ENCODE data around the gene PHF21A. TPM values are rescaled to one million over a fixed set of nuclear protein-coding genes. Genes with fewer than 3 reads are reported as not detected.

The PHF21A gene
- total and polyA plus RNA-seq, 2 of the 13 experiments (the other 11 are each of a cell fraction or from before 2014, with no cell fraction given): 4.1 to 34.6 TPM

DNA sequence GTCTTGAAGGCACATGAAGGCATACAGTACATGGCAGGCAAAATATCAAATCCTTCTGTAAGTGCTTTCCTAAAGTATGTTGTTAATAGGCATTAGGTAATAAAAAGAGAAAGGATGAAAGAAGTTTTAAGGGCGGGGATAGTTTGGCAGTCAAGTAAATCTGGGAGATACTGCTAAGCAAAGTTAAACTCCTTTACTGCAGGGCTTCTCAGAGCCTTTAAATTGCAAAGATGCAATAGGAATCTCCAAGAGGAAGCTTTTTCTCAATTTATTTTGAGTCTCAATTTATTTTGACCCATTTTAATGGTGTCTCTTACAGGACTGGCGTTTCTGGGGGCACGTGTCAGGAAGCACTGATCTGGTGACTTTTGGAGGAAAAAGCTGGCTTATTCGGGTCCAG, 12.8 kb upstream of the PHF21A start:
- ATAC-seq: no peak
- Histone ChIP-seq H3K4me2 (ENCODE audit: low read depth, low read length) (no peak overlapping the region), H4K20me1 (ENCODE audit: insufficient read depth, low read length) (no peaks in the 10 kb centered on the region), H3K4me1 (ENCODE audit: insufficient read depth, low read length) (no peaks in the 10 kb centered on the region), H3K9ac (ENCODE audit: insufficient read depth, low read depth, low read length) (no peak overlapping the region), H3K27ac (ENCODE audit: extremely low read length, insufficient read depth, low read length) (no peak overlapping the region), H3K36me3 (replicated peaks in 1 of 2; ENCODE audit: control insufficient read depth in 1 of 2, insufficient read depth in 2 of 2, low read length in 2 of 2) (no peaks in the 10 kb centered on the region), H3K4me3 (replicated peaks in 1 of 3; ENCODE audit: insufficient read depth in 1 of 3, low read depth in 2 of 3, low read length in 3 of 3) (no peak overlapping the region), H2AFZ (ENCODE audit: low read length) (no peak overlapping the region), H3K9me3 (ENCODE audit: low read length) (no peaks in the 10 kb centered on the region), H3K27me3 (ENCODE audit: control insufficient read depth in 1 of 2, insufficient read depth in 2 of 2, low read length in 2 of 2) (peaks cover 0 to 20% of the 10 kb centered on the region in 2 experiments; a peak in 3 of 5 replicates), H3K79me2 (ENCODE audit: insufficient read depth, low read length) (no peaks in the 10 kb centered on the region)
- POLR2A ChIA-PET: no interaction called here
- DNase-seq (ENCODE audit: low spot score): no peak
- intact Hi-C loops (cut with micrococcal nuclease; ENCODE audit: unreplicated experiment) (no loop called here), in situ Hi-C loops (cut with HindIII; ENCODE audit: extremely low pct_ligation_motif_present, low pct_unique_long_range_greater_than_20kb) (no loop called here)
- CTCF ChIA-PET (ENCODE audit: low intra/inter-chr PET ratio, low total read pairs): no interaction called here
- no TSS peak for BruUV-seq (replicated peaks)
- 10% methylated on average over 4 of the region's 4 CpGs for WGBS (ENCODE audit: low lambda C conversion rate)
- no peak for TF ChIP-seq SP2 (CRISPR knock-in tag; IDR thresholded peaks at IDR 0.05)
- no peak for TF ChIP-seq KLF9 (CRISPR knock-in tag; IDR thresholded peaks at IDR 0.05; ENCODE audit: low read depth)
- no peak for TF ChIP-seq SUZ12 (IDR thresholded peaks at IDR 0.05; ENCODE audit: low read depth, low read length)
- TF ChIP-seq ZMAT5 (CRISPR knock-in tag; IDR thresholded peaks at IDR 0.05; ENCODE audit: borderline replicate concordance, low read depth): no peak
- no peak for TF ChIP-seq ZNF10 (CRISPR knock-in tag; IDR thresholded peaks at IDR 0.05; ENCODE audit: borderline replicate concordance, low read depth)
- no peak for TF ChIP-seq TBP (CRISPR knock-in tag; IDR thresholded peaks at IDR 0.05)
- TF ChIP-seq ZNF430 (CRISPR knock-in tag; IDR thresholded peaks at IDR 0.05): no peak
- TF ChIP-seq CC2D1A (CRISPR knock-in tag; IDR thresholded peaks at IDR 0.05): no peak
- no peak for TF ChIP-seq ZNF317 (CRISPR knock-in tag; IDR thresholded peaks at IDR 0.05)
- TF ChIP-seq ZBTB44 (CRISPR knock-in tag; IDR thresholded peaks at IDR 0.05): no peak
- TF ChIP-seq FOXJ3 (CRISPR knock-in tag; IDR thresholded peaks at IDR 0.05; ENCODE audit: borderline replicate concordance): no peak
- TF ChIP-seq KMT2B (CRISPR knock-in tag; IDR thresholded peaks at IDR 0.05): no peak
- no peak for TF ChIP-seq SMYD3 (CRISPR knock-in tag; IDR thresholded peaks at IDR 0.05)
- FAIRE-seq: no peak
